HG03354 (cell line): Measurements from ENCODE around the gene LTBP2.

Experiments
- ATAC-seq: cut with Tn5 transposase; IDR thresholded peaks from one replicate; pipeline ENCODE4 v1.9.1; 2021; ENCODE audit warnings: mild to moderate bottlenecking; ENCODE audit not compliant: unreplicated experiment, poor library complexity, severe bottlenecking

LTBP2 gene

DNA sequence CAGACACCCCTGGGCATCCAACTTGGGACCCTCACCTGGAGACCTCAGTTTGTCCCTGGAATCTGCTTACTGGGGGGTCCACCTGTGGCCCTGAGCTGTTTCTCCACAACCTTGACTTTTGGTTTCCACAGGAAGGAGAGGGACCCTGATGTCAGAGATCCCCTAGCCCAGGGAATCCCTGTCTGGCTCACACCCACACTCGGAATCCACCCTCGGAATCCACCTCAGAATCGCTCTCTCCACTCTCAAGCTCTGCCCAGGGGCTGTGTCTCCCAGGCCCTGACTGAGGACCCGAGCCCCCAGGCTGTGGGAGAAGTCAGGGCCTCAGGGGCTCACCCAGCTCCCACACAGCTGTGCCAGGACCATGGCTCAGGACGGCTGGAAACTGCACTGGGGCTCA is 17.4 kb downstream of the LTBP2 start:
- ATAC-seq, result no peak

- ATAC-seq, result no peak
Measured at GRCh38 chr14:74594029-74594428, 18.0 kb downstream of the LTBP2 start.

GRCh38 chr14:74593241-74593953 is 18.6 kb downstream of the LTBP2 start:
- no peak for ATAC-seq

DNA sequence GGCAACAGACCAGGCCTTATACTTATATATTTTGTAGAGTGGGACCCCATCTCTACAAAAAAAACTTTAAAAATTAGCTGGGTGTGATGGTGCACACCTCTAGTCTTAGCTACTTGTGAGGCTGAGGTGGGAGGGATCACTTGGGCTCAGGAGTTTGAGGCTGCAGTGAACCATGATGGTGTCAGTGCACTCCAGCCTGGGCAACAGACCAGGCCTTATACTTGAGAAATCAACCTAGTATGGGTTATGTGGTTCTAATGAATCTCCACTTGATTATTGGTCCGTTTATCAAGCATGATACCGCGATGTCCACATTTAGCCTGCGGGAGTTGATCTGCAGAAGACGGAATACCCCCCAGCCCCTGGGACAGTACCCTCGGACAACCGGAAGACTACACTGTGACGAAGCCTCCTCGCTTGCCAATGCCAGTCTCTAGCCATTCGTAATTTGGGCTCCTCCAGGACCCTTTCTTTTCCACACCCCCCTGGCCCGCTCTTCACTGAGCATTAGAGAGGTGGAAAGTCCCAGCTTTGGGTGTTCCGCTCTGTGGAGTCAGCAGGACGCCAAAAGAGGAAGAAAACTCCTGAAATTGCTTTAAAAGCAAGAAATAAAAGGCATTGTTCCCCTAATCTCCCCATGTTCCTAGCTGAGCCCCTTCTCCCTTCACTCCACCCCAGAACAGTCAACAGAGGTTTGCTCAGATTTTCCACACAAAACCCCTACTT is 19.4 kb downstream of the LTBP2 start:
- ATAC-seq, result no peak

- no peak for ATAC-seq
Measured at GRCh38 chr14:74591899-74592298, 20.1 kb downstream of the LTBP2 start.

DNA sequence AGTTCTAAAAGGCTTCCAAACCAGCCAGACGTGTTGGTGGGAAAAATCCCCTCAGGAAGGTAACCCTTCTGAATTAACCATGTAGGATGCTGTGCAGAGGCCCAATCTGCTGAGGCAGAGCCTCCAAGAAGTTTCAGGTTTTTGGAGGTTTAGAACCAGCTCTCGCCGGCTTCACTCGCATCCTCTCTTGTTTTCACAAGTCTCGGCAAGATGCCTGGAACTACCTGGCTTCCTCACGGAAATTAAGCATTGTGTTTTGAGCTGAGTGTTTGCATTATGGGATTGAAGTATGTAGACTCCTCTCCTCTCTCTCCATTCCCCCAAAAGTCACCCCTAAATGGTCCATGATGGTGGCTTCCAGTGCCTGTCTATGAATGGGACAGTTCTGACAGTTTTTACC is 20.6 kb downstream of the LTBP2 start:
- ATAC-seq, result no peak

- no peak for ATAC-seq
Measured at GRCh38 chr14:74589291-74589879, 22.7 kb downstream of the LTBP2 start.

GRCh38 chr14:74587363-74587707 is 24.7 kb downstream of the LTBP2 start:
- ATAC-seq, result no peak

- no peak for ATAC-seq
Measured at GRCh38 chr14:74586681-74587362, 25.2 kb downstream of the LTBP2 start.

- ATAC-seq, result no peak
Measured at GRCh38 chr14:74585406-74586335, 26.4 kb downstream of the LTBP2 start.

DNA sequence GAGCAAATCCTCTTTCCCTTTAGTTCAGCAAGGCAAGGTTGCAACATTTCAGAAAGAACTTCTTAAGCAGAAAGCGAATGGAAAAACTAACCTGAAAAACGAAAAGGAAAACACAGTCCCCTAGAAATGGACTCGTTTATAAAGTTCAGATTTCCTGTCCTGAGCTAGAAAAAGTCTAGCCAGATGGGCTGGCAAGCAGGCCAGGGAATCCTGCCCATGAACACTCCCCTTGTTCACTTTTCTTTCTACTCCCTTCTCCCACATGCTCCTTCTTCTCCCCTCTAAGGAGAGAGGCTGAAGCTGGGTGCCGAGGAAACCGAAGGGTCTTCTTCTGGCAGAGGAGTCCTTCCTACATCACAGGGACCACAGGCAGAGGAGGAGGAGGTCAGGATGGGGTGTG is 27.1 kb downstream of the LTBP2 start:
- no peak for ATAC-seq

GRCh38 chr14:74583689-74584434 is 28.2 kb downstream of the LTBP2 start:
- ATAC-seq, result no peak

DNA sequence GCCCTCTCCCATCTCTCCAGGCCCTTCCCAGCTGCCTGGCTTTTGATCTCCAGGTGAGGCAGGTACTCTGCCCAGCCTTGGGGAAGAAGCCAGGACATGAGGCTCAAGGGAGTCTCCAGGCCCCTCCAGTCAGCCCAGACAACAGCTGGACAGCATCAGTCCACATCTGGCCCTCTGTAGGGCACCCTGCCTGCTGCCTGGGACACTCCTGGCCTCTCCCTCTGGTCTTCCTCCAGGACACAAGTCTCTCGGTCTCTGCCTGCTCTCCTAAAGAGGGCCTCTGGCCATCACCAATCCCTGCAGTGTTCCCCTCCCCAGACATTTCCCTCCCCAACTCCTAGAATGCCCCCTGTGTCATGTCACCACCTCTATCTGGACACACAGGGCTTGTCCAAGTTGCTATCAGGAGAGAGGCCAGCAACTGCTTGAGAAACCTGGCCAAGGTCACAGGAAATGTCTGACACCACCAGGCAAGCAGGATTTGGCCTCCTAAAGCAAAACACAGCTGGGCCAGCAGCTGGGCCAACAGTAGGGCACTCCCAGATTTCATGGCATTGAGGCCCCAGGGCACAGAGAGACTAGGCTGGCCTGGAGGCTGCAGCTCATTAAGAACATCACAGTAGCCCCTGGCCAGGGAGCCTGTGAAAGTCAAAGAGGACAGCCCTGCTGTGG is 29.0 kb downstream of the LTBP2 start:
- no peak for ATAC-seq

- no peak for ATAC-seq
Measured at GRCh38 chr14:74580275-74580672, 31.8 kb downstream of the LTBP2 start.

DNA sequence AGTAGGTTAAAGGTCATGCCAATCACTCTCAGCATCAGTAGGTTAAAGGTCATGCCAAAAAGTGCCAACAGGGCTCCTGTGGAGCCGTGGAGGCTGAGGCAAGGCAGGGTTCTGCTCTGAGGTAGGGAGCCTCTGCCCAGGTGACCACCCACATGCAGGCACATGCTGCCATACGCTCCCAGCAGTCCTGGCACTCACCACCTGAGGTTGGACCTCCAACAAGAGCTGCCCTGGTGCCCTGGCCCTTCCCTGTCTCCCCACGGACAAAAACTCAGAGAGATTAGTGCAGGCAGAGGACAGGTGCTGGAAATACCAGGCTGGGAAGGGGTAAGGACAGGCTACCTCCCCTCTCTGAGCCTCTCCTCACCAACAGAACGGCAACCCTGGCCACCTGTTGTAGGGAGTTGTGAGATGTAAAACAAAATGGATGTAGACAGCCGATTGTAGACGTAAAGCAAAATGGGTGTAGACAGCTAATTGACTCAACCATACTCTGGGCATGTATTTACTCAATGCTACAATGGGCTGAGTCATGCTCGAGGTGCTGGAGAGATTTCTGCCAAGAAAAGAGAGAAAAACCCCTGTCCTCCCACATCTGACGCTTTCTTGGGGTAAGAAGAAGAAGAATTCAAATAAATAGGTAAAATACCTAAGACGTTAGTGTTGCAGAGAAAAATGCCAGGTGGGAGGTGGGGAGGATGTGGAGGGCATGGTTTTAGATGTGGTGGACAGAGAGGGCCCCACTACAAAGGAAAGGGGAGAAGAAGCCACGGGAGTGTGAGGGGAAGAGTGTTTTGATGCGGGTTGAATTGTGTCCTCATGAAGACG is 32.4 kb downstream of the LTBP2 start:
- ATAC-seq, result no peak

DNA sequence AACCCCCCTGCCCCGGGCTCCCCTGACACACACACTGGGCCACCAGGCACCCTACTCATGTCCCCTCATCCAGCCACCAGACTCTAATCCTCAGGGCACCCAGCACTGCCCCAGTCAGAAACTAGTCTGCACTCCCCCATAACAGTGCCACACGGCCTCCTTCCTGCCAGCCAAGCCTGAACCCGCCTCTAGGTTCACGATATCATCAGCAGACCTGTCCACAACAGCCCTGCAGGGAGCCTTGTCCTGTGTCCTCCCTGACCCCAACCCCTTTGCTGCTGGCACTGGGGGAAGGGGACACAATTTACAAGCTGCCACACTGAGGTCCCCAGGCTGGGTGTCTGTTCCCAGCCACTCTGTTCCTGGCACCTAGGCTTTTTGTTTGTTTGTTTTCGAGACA is 33.6 kb downstream of the LTBP2 start:
- ATAC-seq, result no peak

- no peak for ATAC-seq
Measured at GRCh38 chr14:74577948-74578275, 34.1 kb downstream of the LTBP2 start.
